ENCODE measurements around the gene TARDBP.

The TARDBP gene

DNA sequence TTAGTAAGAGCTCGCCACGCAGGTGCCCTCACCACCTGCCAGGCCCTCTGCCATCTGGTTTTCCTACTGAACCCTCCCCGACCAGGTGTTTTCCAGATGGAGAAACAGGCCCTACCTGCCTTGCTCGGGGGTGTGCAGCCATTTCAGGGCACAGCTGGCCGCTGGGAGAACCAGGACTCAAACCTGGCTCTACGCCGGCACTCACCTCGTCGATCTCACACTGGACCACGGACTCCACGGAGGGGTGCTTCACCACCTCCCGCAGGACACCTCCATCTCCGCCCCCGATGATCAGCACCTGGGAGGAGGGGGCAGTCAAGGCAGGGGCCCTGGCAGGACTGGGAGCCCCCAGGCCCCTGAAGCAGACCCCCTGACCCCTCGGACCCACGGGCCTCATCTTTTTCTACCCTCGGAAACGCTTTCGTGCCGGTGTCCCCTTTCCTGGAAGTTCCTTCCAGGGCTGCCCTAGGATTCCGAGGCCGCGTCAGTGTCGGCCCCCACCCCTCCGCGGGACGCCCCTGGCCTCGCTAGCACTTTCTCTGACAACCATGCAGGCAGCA is 46.2 kb downstream of the TARDBP start:
- Histone ChIP-seq H3K4me2 (ENCODE audit: low read length) (peak overlapping the region; percentile 77), H3K36me3 (ENCODE audit: control insufficient read depth, low read length) (peaks cover 74% of the 10 kb centered on the region), H3K9me3 (ENCODE audit: control insufficient read depth, insufficient read depth, low read length) (no peaks in the 10 kb centered on the region), H3K79me2 (ENCODE audit: control insufficient read depth, low read length) (peaks cover 54% of the 10 kb centered on the region), H3K4me1 (ENCODE audit: control insufficient read depth, low read length) (peaks cover 37% of the 10 kb centered on the region), H3K27ac (ENCODE audit: low read depth, low read length) (no peak overlapping the region; the same call in 1 of the 2 replicates), H4K20me1 (ENCODE audit: control insufficient read depth, insufficient read depth, low read depth, low read length) (no peaks in the 10 kb centered on the region), H3K27me3 (ENCODE audit: control insufficient read depth, low read length) (no peaks in the 10 kb centered on the region), H3F3A (ENCODE audit: control insufficient read depth, insufficient read depth) (peaks cover 12% of the 10 kb centered on the region), H3K4me3 (ENCODE audit: low read length) (peak overlapping the region; percentile 87), H3K9me2 (replicated peaks; ENCODE audit: control insufficient read depth, low read length) (no peaks in the 10 kb centered on the region)
- TF ChIP-seq EZH2phosphoT487 (IDR thresholded peaks at IDR 0.05; ENCODE audit: borderline replicate concordance, low read length) = no peak
- TF ChIP-seq, protein P1, sequence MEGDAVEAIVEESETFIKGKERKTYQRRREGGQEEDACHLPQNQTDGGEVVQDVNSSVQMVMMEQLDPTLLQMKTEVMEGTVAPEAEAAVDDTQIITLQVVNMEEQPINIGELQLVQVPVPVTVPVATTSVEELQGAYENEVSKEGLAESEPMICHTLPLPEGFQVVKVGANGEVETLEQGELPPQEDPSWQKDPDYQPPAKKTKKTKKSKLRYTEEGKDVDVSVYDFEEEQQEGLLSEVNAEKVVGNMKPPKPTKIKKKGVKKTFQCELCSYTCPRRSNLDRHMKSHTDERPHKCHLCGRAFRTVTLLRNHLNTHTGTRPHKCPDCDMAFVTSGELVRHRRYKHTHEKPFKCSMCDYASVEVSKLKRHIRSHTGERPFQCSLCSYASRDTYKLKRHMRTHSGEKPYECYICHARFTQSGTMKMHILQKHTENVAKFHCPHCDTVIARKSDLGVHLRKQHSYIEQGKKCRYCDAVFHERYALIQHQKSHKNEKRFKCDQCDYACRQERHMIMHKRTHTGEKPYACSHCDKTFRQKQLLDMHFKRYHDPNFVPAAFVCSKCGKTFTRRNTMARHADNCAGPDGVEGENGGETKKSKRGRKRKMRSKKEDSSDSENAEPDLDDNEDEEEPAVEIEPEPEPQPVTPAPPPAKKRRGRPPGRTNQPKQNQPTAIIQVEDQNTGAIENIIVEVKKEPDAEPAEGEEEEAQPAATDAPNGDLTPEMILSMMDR (IDR thresholded peaks at IDR 0.05; ENCODE audit: low read depth, low read length, poor library complexity, severe bottlenecking) = no peak

DNA sequence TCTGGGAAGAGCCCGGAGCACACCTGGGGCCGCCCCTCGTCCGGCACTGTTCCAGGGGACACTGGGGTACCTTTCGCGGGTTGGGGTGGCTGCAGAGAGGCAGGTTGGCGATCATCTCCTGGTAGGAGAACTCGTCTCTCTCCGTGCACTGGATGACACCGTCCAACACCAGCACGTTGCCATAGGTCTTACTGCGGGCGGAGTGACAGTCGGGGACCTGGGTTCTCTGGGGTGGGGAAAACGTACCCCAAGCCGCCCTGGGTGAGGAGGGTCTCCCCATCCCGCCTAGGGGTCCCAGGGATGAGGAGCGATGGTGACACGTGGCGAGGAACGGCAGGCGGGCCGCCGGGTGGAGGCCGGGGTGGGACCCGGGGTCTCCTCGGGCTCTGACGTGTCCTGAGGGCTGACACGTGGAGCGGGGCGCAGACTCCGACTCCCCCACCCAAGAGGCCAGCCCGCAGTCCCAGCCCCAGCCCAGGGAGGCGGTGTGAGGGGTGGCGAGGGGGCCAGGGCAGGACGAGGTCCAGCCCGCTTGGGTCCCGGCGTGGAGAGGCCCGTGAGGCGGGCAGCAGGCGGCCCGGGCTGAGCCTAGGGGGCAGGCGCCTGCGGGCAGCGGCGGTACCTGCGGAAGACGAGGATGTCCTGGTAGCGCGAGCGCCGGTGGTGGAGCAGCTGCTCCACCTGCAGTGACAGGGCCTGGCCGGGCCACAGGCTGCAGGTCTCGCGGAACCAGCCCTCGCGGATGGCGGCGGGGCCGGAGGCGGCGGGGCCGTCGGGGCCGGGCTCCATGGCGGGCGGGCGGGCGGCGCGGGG is 46.9 kb downstream of the TARDBP start:
- no peaks in the 10 kb centered on the region for H3K9me3 ChIP-seq (ENCODE audit: control insufficient read depth, insufficient read depth, low read length)
- H3K27me3 ChIP-seq (ENCODE audit: control insufficient read depth, low read length) = no peaks in the 10 kb centered on the region
- TF ChIP-seq, protein P1 (IDR thresholded peaks at IDR 0.05; ENCODE audit: low read depth, low read length, poor library complexity, severe bottlenecking) = peak; percentile 27
- no peak for TF ChIP-seq EZH2phosphoT487 (IDR thresholded peaks at IDR 0.05; ENCODE audit: borderline replicate concordance, low read length)
- peaks cover 54% of the 10 kb centered on the region for H3K79me2 ChIP-seq (ENCODE audit: control insufficient read depth, low read length)
- peaks cover 37% of the 10 kb centered on the region for H3K4me1 ChIP-seq (ENCODE audit: control insufficient read depth, low read length)
- peak overlapping the region; percentile 87 for H3K4me3 ChIP-seq (ENCODE audit: low read length)
- peak overlapping the region; percentile 77 for H3K4me2 ChIP-seq (ENCODE audit: low read length)
- peaks cover 12% of the 10 kb centered on the region for H3F3A ChIP-seq (ENCODE audit: control insufficient read depth, insufficient read depth)
- H3K9me2 ChIP-seq (replicated peaks; ENCODE audit: control insufficient read depth, low read length) = no peaks in the 10 kb centered on the region
- H3K36me3 ChIP-seq (ENCODE audit: control insufficient read depth, low read length) = peaks cover 74% of the 10 kb centered on the region
- no peaks in the 10 kb centered on the region for H4K20me1 ChIP-seq (ENCODE audit: control insufficient read depth, insufficient read depth, low read depth, low read length)
- H3K27ac ChIP-seq (ENCODE audit: low read depth, low read length) = peak overlapping the region; percentile 25

DNA sequence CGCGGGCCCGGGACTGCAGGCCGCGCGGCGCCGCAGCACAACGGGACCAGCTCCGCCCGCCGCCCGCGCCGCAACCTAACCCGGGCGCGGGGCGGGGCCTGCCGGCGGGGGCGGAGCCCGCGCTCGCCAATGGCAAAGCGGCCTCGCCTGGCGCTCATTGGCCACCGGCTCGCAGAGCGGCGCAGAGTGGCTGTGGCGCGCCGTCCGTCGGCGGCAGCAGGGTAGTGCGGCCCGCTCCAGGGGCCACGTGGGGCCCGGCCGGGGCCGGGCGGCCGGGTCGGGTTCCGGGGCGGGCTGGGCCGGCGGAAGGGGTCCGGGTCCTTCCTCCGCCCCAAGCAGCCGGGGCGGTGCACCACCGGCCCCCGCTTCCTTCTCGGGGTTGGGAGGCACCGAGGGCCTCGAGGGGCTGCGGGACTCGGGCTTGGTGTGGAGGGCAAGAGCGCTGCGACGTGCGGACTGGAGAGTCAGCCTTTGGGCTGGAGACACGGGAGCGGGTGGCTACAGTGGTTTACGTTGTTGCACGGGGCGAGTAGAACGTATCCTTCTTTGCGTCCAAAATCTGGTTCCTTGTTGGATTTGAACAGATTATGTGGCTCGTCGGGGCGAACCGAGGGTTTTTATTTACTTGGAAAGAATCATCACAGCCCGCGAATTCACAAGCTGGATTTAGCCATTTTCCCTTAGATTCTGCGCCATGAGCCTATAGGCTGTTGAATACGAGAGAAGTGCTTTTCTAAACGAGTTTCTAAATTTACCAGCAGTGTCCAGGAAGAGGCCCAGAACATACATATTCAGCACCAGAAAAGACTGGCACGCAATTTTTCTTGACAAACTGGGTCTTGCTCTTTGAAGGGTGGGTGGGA is 47.7 kb downstream of the TARDBP start, which contains the start of gene SRM:
SRM (minus strand) TSS at position 51 of the 863 bp plus-strand sequence. CDS start 75 bp downstream, outside the sequence.
- peaks cover 37% of the 10 kb centered on the region for H3K4me1 ChIP-seq (ENCODE audit: control insufficient read depth, low read length)
- peaks cover 54% of the 10 kb centered on the region for H3K79me2 ChIP-seq (ENCODE audit: control insufficient read depth, low read length)
- TF ChIP-seq, protein P1 (IDR thresholded peaks at IDR 0.05; ENCODE audit: low read depth, low read length, poor library complexity, severe bottlenecking) = no peak
- TF ChIP-seq EZH2phosphoT487 (IDR thresholded peaks at IDR 0.05; ENCODE audit: borderline replicate concordance, low read length) = no peak
- no peaks in the 10 kb centered on the region for H3K27me3 ChIP-seq (ENCODE audit: control insufficient read depth, low read length)
- H4K20me1 ChIP-seq (ENCODE audit: control insufficient read depth, insufficient read depth, low read depth, low read length) = no peaks in the 10 kb centered on the region
- H3K36me3 ChIP-seq (ENCODE audit: control insufficient read depth, low read length) = peaks cover 77% of the 10 kb centered on the region
- H3K9me2 ChIP-seq (replicated peaks; ENCODE audit: control insufficient read depth, low read length) = no peaks in the 10 kb centered on the region
- H3K4me3 ChIP-seq (ENCODE audit: low read length) = peak within 1 kb of the TSS; percentile 98
- no peaks in the 10 kb centered on the region for H3K9me3 ChIP-seq (ENCODE audit: control insufficient read depth, insufficient read depth, low read length)
- H3K27ac ChIP-seq (ENCODE audit: low read depth, low read length) = peak within 1 kb of the TSS; percentile 71
- H3K4me2 ChIP-seq (ENCODE audit: low read length) = peak within 1 kb of the TSS; percentile 95
- peaks cover 14% of the 10 kb centered on the region for H3F3A ChIP-seq (ENCODE audit: control insufficient read depth, insufficient read depth)

Data from DOHH2 (cell line).